ENCODE measurements around the gene PLD4. TPM values are rescaled to one million over a fixed set of nuclear protein-coding genes. Genes with fewer than 3 reads are reported as not detected.

Gene PLD4
- polyA plus RNA-seq, 3 donors: 12.2 to 15.5 (median 15.1) TPM

DNA sequence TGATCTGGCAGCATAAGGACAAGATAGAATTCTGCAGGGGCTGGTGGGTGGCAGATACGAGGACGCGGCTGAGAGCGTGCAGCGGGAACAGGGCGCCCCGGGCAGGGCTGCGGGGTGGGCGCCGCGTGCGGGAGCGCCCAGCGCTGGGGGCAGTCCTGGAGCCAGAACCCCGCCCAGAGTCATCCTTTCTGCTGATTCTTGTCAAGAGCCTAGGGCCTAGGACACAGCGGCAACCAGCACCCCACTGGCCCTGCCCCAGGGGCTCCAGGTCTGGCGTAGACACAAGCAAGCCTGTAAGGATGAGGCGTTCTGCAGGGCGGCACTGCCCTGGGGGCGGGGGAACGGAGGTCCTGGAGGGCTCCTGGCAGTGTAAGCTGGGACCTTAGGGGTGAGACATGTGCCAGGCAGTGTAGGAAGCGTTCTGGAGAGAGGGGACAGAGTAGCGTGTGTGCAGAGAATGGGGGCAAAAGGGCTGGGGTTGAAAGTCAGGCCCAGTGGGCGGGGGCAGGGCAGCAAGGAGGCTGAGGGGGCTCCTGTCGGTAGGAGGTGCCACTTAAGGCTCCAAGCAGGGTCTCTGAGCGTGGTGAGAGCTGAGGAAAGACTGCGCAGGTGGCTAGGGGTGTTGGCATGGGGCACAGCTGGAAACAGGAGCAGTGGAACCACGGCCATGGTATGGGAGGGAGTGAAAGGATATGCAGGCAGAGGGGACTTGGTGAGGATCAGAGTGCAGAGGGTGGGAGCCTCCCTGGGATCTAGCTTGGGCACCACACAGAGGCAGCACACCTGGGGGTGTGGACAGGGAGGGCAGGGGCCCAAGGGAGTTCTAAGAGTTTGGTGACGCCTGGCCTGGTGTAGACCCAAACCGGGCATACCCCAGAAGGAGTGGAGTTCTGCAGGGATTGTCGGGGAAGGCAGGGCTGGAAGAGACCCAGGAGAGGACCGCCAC lies 54.3 kb downstream of the PLD4 start:
- Mint-ChIP-seq H3K4me1 (peaks cover 17% of the 10 kb centered on the region), H3K9me3 (peaks cover 0 to 14% (median 3%) of the 10 kb centered on the region in 7 donors), H3K36me3 (peaks cover 2 to 3% of the 10 kb centered on the region in 2 donors), H3K27ac (peak overlapping the region in 2 of 7 donors; percentile 63 to 64), H3K4me3 (peak overlapping the region; percentile 34 to 79), H3K27me3 (ENCODE audit: low read depth in 3 of 3) (peaks cover 38 to 51% (median 42%) of the 10 kb centered on the region in 3 donors)
- WGBS (ENCODE audit: insufficient coverage): 58% methylated on average over 26 of the region's 32 CpGs
- intact Hi-C loops (cut with micrococcal nuclease): loop anchor here in 1 of 2 donors (5.0 kb wide), 2 partner anchors 38 to 203 kb away; partner anchors contain the start of gene NUDT14
- Histone ChIP-seq H3K79me2 (ENCODE audit: insufficient read depth, low read length) (no peaks in the 10 kb centered on the region), H3K4me3 (replicated peaks in 1 of 3; ENCODE audit: low read depth in 2 of 3, low read length in 3 of 3) (peak overlapping the region in 1 of 3 experiments; percentile 40), H3K36me3 (replicated peaks in 1 of 2; ENCODE audit: control insufficient read depth in 1 of 2, insufficient read depth in 2 of 2, low read length in 2 of 2) (no peaks in the 10 kb centered on the region), H3K27ac (ENCODE audit: low read depth in 1 of 2, low read length in 2 of 2) (no peak overlapping the region), H3K9ac (ENCODE audit: insufficient read depth, low read length, poor library complexity, severe bottlenecking) (no peak overlapping the region), H3K9me3 (replicated peaks in 1 of 2; ENCODE audit: control insufficient read depth in 1 of 2, insufficient read depth in 1 of 2, low read length in 2 of 2) (no peaks in the 10 kb centered on the region), H3K4me1 (ENCODE audit: control insufficient read depth in 1 of 2, insufficient read depth in 2 of 2, low read length in 2 of 2) (peaks cover 5 to 24% of the 10 kb centered on the region in 2 donors), H4K20me1 (ENCODE audit: insufficient read depth, low read length) (no peaks in the 10 kb centered on the region), H3K4me2 (replicated peaks; ENCODE audit: extremely low read depth, low read length, poor library complexity, severe bottlenecking) (peak overlapping the region; percentile 73), H3K27me3 (ENCODE audit: control insufficient read depth in 2 of 2, insufficient read depth in 2 of 2, low read length in 2 of 2) (peaks cover 10 to 34% of the 10 kb centered on the region in 2 donors), H2AFZ (ENCODE audit: insufficient read depth, low read depth, low read length, poor library complexity, severe bottlenecking) (no peak overlapping the region)
- TF ChIP-seq CTCF (IDR thresholded peaks at IDR 0.05): no peak
- peak in 1 of 3 donors; percentile 4 for DNase-seq

GRCh38 chr14:104979758-104980610 lies 55.3 kb downstream of the PLD4 start:
- Histone ChIP-seq H4K20me1 (ENCODE audit: insufficient read depth, low read length) (no peaks in the 10 kb centered on the region), H3K4me3 (replicated peaks in 1 of 3; ENCODE audit: low read depth in 2 of 3, low read length in 3 of 3) (no peak overlapping the region), H3K79me2 (ENCODE audit: insufficient read depth, low read length) (no peaks in the 10 kb centered on the region), H3K4me1 (ENCODE audit: control insufficient read depth in 1 of 2, insufficient read depth in 2 of 2, low read length in 2 of 2) (peaks cover 6 to 24% of the 10 kb centered on the region in 2 donors), H3K9me3 (replicated peaks in 1 of 2; ENCODE audit: control insufficient read depth in 1 of 2, insufficient read depth in 1 of 2, low read length in 2 of 2) (no peaks in the 10 kb centered on the region), H3K27ac (ENCODE audit: low read depth in 1 of 2, low read length in 2 of 2) (no peak overlapping the region), H3K27me3 (ENCODE audit: control insufficient read depth in 2 of 2, insufficient read depth in 2 of 2, low read length in 2 of 2) (peaks cover 10 to 34% of the 10 kb centered on the region in 2 donors), H3K36me3 (replicated peaks in 1 of 2; ENCODE audit: control insufficient read depth in 1 of 2, insufficient read depth in 2 of 2, low read length in 2 of 2) (no peaks in the 10 kb centered on the region), H3K9ac (ENCODE audit: insufficient read depth, low read length, poor library complexity, severe bottlenecking) (no peak overlapping the region), H3K4me2 (replicated peaks; ENCODE audit: extremely low read depth, low read length, poor library complexity, severe bottlenecking) (no peak overlapping the region), H2AFZ (ENCODE audit: insufficient read depth, low read depth, low read length, poor library complexity, severe bottlenecking) (no peak overlapping the region)
- peaks cover 17% of the 10 kb centered on the region for H3K4me1 Mint-ChIP-seq
- H3K4me3 Mint-ChIP-seq: peak overlapping the region in 1 of 2 donors; percentile 4
- TF ChIP-seq CTCF (IDR thresholded peaks at IDR 0.05): no peak
- H3K27ac Mint-ChIP-seq: peak overlapping the region in 1 of 7 donors; percentile 48
- peaks cover 2 to 3% of the 10 kb centered on the region in 2 donors for H3K36me3 Mint-ChIP-seq
- 78% methylated on average over 18 of the region's 19 CpGs for WGBS (ENCODE audit: insufficient coverage)
- peak in 1 of 3 donors; percentile 5 for DNase-seq
- peaks cover 39 to 51% (median 40%) of the 10 kb centered on the region in 3 donors for H3K27me3 Mint-ChIP-seq (ENCODE audit: low read depth in 3 of 3)
- peaks cover 0 to 14% (median 3%) of the 10 kb centered on the region in 7 donors for H3K9me3 Mint-ChIP-seq
- intact Hi-C loops (cut with micrococcal nuclease): loop anchor here in 1 of 2 donors (5.0 to 10.0 kb wide), 3 partner anchors 37 to 202 kb away; partner anchors contain the start of genes AKT1 and NUDT14
